Endothelial cell of umbilical vein (primary cell): ENCODE results near the gene ABHD8. TPM values are rescaled to one million over a fixed set of nuclear protein-coding genes. Genes with fewer than 3 reads are reported as not detected.

Experiments used
- BruUV-seq: library from RNA; stranded (reverse); fragments of 400-500 nt; replicated peaks from 2 replicates; lab custom pipeline; 2021; lab: Mats Ljungman, UMichigan
- CTCF ChIA-PET: fragments of 300-600, 350-600 bp; sonication (Branson Sonifier 250); formaldehyde crosslinking; loops from one replicate; lab custom pipeline; 2021; ENCODE audit warnings: antibody characterized with exemption, inconsistent platforms; lab: Charles Lee
- POLR2A ChIA-PET: fragments of 300-600, 350-600 bp; sonication (Branson Sonifier 250); formaldehyde crosslinking; loops from one replicate; lab custom pipeline; 2021; ENCODE audit warnings: antibody characterized with exemption, inconsistent platforms; lab: Charles Lee
- DNase-seq: peaks from one replicate; pipeline ENCODE4 v3.0.0-alpha.2; 2011; ENCODE audit warnings: low read depth, low spot score
- FAIRE-seq: peaks from 2 replicates; lab custom pipeline; 2011; peaks lifted over from hg19 to GRCh38; lab: Jason Lieb, UNC
- H2AFZ ChIP-seq: 2 replicates; pipeline ENCODE4 v1.6.0; 2012; ENCODE audit warnings: low read depth, low read length, control low read depth, inconsistent platforms
- H3K27ac ChIP-seq: 2 replicates; pipeline ENCODE4 v1.5.1; 2011; ENCODE audit warnings: low read depth, mild to moderate bottlenecking, control low read depth, low read length, moderate library complexity; ENCODE audit not compliant: insufficient read depth
- H3K27me3 ChIP-seq, 2 experiments: 2 replicates each; pipeline versions ENCODE4 v1.6.0 to v1.6.1; 2011; ENCODE audit warnings: low read length in 2 of 2, mixed read lengths in 1 of 2; ENCODE audit not compliant: control insufficient read depth in 2 of 2, insufficient read depth in 2 of 2
- H3K36me3 ChIP-seq, 2 experiments: 2 replicates in 1 of 2; 3 replicates in 1 of 2; pipeline ENCODE4 v1.5.1; 2011; ENCODE audit warnings: low read length in 2 of 2, mild to moderate bottlenecking in 1 of 2, moderate library complexity in 1 of 2; ENCODE audit not compliant: control insufficient read depth in 2 of 2, insufficient read depth in 2 of 2; ENCODE audit errors: extremely low read depth in 1 of 2
- H3K4me1 ChIP-seq: 3 replicates; pipeline ENCODE4 v1.5.1; 2011; ENCODE audit warnings: mild to moderate bottlenecking, low read length; ENCODE audit not compliant: control insufficient read depth, insufficient read depth; ENCODE audit errors: extremely low read depth
- H3K4me2 ChIP-seq: 2 replicates; pipeline ENCODE4 v1.6.1; 2011; ENCODE audit warnings: low read length, control low read depth, mixed read lengths; ENCODE audit not compliant: insufficient read depth
- H3K4me3 ChIP-seq, 3 experiments: fragments of 200-600 bp in 1 of 3; sonication (generic), shearing (Covaris generic) in 1 of 3; replicated peaks in 1 of 3; 2 replicates each; pipeline ENCODE4 v1.5.1; 2011 to 2016; ENCODE audit warnings: control low read depth in 3 of 3, low read length in 3 of 3, mild to moderate bottlenecking in 2 of 3, inconsistent platforms in 1 of 3, low read depth in 1 of 3, moderate library complexity in 1 of 3; ENCODE audit not compliant: insufficient read depth in 1 of 3
- H3K79me2 ChIP-seq: 2 replicates; pipeline ENCODE4 v1.6.0; 2012; ENCODE audit warnings: low read length, inconsistent platforms; ENCODE audit not compliant: control insufficient read depth, insufficient read depth
- H3K9ac ChIP-seq: replicated peaks from 2 replicates; pipeline ENCODE3; 2011; ENCODE audit warnings: low read length, control low read depth; ENCODE audit not compliant: insufficient read depth; ENCODE audit errors: extremely low read depth
- H3K9me1 ChIP-seq: replicated peaks from 3 replicates; pipeline ENCODE4 v1.6.0; 2011; ENCODE audit warnings: mild to moderate bottlenecking, low read length; ENCODE audit not compliant: control insufficient read depth, insufficient read depth; ENCODE audit errors: extremely low read depth
- H3K9me3 ChIP-seq: replicated peaks from 2 replicates; pipeline ENCODE4 v1.5.1; 2012; ENCODE audit warnings: low read length, inconsistent platforms; ENCODE audit not compliant: control insufficient read depth, insufficient read depth
- H4K20me1 ChIP-seq: replicated peaks from 2 replicates; pipeline ENCODE3; 2011; ENCODE audit warnings: mild to moderate bottlenecking, low read length; ENCODE audit not compliant: control insufficient read depth, insufficient read depth; ENCODE audit errors: extremely low read depth
- FOS ChIP-seq: IDR thresholded peaks from 2 replicates; pipeline ENCODE4 v1.6.1; 2011; ENCODE audit warnings: mild to moderate bottlenecking, low read length, moderate library complexity, borderline replicate concordance; ENCODE audit not compliant: insufficient read depth
- GATA2 ChIP-seq: IDR thresholded peaks from 2 replicates; pipeline ENCODE4 v1.7.0; 2011; ENCODE audit warnings: low read depth, mild to moderate bottlenecking, moderate library complexity, mixed read lengths, low read length; ENCODE audit not compliant: insufficient read length, insufficient read depth
- JUN ChIP-seq: IDR thresholded peaks from 2 replicates; pipeline ENCODE4 v1.6.1; 2011; ENCODE audit warnings: borderline replicate concordance, low read depth; ENCODE audit not compliant: insufficient read length, insufficient read depth
- MYC ChIP-seq: IDR thresholded peaks from one replicate; pipeline ENCODE4 v1.6.1; 2011; ENCODE audit warnings: mild to moderate bottlenecking, low read depth, low read length
- POLR2A ChIP-seq: IDR thresholded peaks from 2 replicates; pipeline ENCODE4 v1.6.1; 2012; ENCODE audit warnings: low read depth, mild to moderate bottlenecking, control low read depth, low read length
- POLR2AphosphoS5 ChIP-seq: IDR thresholded peaks from 2 replicates; pipeline ENCODE4 v1.6.1; 2012; ENCODE audit warnings: low read depth, mild to moderate bottlenecking, control low read depth, low read length, moderate library complexity; ENCODE audit not compliant: insufficient read depth
- dilution Hi-C: fragments of 300-500 bp; cut with MboI; formaldehyde crosslinking; loops from one replicate; pipeline ENCODE4 v1.15.0; 2019; ENCODE audit warnings: low sequenced_read_pairs; ENCODE audit not compliant: extremely low pct_ligation_motif_present
- intact Hi-C: fragments of 100-400 bp; cut with micrococcal nuclease; formaldehyde crosslinking; loops from one replicate; pipeline ENCODE4 v1.10.0; 2022
- polyA plus RNA-seq, 4 experiments: library from polyadenylated mRNA; depleted of rRNA in 3 of 4; stranded (reverse) in 3 of 4; unstranded in 1 of 4; fragments of >200 nt; gene quantifications; 2 replicates each; pipeline versions ENCODE4 v1.2.1 to v1.2.3, GENCODE V29; 2011 to 2012; ENCODE audit warnings: missing spikeins in 1 of 4
- total RNA-seq: library from RNA; stranded (reverse); gene quantifications from 2 replicates; pipeline ENCODE4 v1.2.3, GENCODE V29; 2021
- TF ChIP-seq, protein P1 (sequence below): IDR thresholded peaks from 2 replicates; pipeline ENCODE4 v1.6.1; 2011; ENCODE audit not compliant: insufficient read depth, insufficient read length

ABHD8 gene
- total and polyA plus RNA-seq, 2 donors (not counting 3 experiments of a cell fraction or from before 2014, with no cell fraction given), result 5.9 to 8.7 TPM

- CTCF ChIA-PET, result interaction anchor here (1.3 to 2.6 kb wide), 5 partner anchors 30 to 54 kb away, joined by 3 to 10 read pairs (median 5); partner anchors contain the start of gene MRPL34
- H2AFZ ChIP-seq, result no peak overlapping the region
- peaks cover 4% of the 10 kb centered on the region for H3K79me2 ChIP-seq
- peaks cover 0 to 3% of the 10 kb centered on the region in 2 experiments for H3K27me3 ChIP-seq
- H3K4me3 ChIP-seq, result no peak overlapping the region
- BruUV-seq, result no TSS peak
- TF ChIP-seq, protein P1, sequence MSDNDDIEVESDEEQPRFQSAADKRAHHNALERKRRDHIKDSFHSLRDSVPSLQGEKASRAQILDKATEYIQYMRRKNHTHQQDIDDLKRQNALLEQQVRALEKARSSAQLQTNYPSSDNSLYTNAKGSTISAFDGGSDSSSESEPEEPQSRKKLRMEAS, result no peak
- TF ChIP-seq POLR2A (no peak), GATA2 (no peak)
- no peak overlapping the region for H3K27ac ChIP-seq
- intact Hi-C loops (no loop called here), dilution Hi-C loops (no loop called here)
- no peaks in the 10 kb centered on the region for H3K9me3 ChIP-seq
- H3K4me1 ChIP-seq, result peaks cover 14% of the 10 kb centered on the region
- POLR2A ChIA-PET, result no interaction called here
- no peaks in the 10 kb centered on the region for H3K9me1 ChIP-seq
- no peak overlapping the region for H3K4me2 ChIP-seq
- H3K9ac ChIP-seq, result no peak overlapping the region
- no peaks in the 10 kb centered on the region for H3K36me3 ChIP-seq
- DNase-seq (no peak), FAIRE-seq (no peak)
- no peaks in the 10 kb centered on the region for H4K20me1 ChIP-seq
Measured at GRCh38 chr19:17335575-17335974, 32.4 kb upstream of the ABHD8 start.

GRCh38 chr19:17334414-17335409 lies 31.5 kb upstream of the ABHD8 start, which contains the start of gene ANO8:
Gene ANO8, minus strand, starts transcription at chr19:17334855. Its CDS starts 185 bp downstream, at chr19:17334670.
- H3K4me2 ChIP-seq, result peak within 1 kb of the TSS; percentile 78
- intact Hi-C loops, result no loop called here
- peak within 1 kb of the TSS; percentile 27 for H3K9ac ChIP-seq
- peaks cover 0 to 10% of the 10 kb centered on the region in 2 experiments for H3K27me3 ChIP-seq
- FAIRE-seq, result peak; percentile 95
- DNase-seq, result peak; percentile 96
- no peaks in the 10 kb centered on the region for H4K20me1 ChIP-seq
- peaks cover 14% of the 10 kb centered on the region for H3K4me1 ChIP-seq
- ChIA-PET CTCF (interaction anchor here (1.0 to 2.6 kb wide), 7 partner anchors 14 to 55 kb away, joined by 3 to 12 read pairs (median 5); partner anchors contain the start of gene MRPL34), POLR2A (no interaction called here)
- no peaks in the 10 kb centered on the region for H3K9me1 ChIP-seq
- H3K9me3 ChIP-seq, result no peaks in the 10 kb centered on the region
- BruUV-seq, result no TSS peak
- TF ChIP-seq MYC (peak; percentile 41), JUN (no peak), GATA2 (no peak), FOS (peak; percentile 18), POLR2A (no peak), POLR2AphosphoS5 (peak; percentile 78)
- H3K27ac ChIP-seq, result no peak within 1 kb of the TSS
- H3K79me2 ChIP-seq, result peaks cover 4% of the 10 kb centered on the region
- H3K4me3 ChIP-seq, result peak within 1 kb of the TSS; percentile 30 to 55 (median 46)
- H3K36me3 ChIP-seq, result no peaks in the 10 kb centered on the region
- peak within 1 kb of the TSS; percentile 91 for H2AFZ ChIP-seq
- dilution Hi-C loops, result no loop called here
